ENCODE data around the gene ROR2.
"Not testable (repeated sequence)": the region's sequence is repeated elsewhere in the genome, so short reads cannot be mapped to it uniquely, and the experiment has no call there.

The ROR2 gene

GRCh38 chr9:91793371-91793770 lies 156.7 kb downstream of the ROR2 start:
- not testable (repeated sequence) for DNase-seq

GRCh38 chr9:91790917-91791316 lies 159.1 kb downstream of the ROR2 start:
- no peak for DNase-seq

DNA sequence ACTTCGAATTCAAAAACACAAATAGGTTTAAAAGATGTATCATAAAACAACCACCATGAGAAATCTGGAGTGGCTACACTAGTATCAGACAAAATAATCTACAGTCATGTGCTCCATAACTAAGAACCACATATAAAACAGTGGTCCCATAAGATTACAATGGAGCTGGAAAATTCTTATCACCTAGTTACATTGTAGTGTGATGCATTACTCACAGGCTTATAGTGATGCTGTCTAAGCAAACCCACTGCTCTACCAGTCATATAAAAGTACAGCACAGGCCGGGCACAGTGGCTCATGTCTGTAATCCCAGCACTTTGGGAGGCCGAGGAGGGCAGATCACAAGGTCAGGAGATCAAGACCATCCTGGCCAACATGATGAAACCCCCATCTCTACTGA lies 160.1 kb downstream of the ROR2 start:
- DNase-seq = no peak

DNA sequence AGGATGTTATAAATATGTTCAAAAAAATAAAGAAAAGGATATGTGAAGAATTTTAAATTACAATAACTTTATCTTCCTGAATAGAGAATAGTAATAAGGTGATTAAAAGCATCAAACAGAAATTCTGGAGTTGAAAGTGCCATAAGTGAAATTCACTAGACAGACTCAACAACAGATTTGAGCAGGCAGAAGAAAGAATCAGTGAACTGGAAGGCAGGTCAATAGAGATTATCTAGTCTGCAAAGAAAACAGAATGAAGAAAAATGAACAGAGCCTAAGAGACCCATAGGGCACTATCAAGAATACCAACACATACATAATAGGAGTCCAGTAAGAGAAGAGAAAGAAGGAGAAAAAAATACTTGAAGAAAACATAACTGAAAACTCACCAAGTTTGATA lies 162.1 kb downstream of the ROR2 start:
- DNase-seq = no peak

DNA sequence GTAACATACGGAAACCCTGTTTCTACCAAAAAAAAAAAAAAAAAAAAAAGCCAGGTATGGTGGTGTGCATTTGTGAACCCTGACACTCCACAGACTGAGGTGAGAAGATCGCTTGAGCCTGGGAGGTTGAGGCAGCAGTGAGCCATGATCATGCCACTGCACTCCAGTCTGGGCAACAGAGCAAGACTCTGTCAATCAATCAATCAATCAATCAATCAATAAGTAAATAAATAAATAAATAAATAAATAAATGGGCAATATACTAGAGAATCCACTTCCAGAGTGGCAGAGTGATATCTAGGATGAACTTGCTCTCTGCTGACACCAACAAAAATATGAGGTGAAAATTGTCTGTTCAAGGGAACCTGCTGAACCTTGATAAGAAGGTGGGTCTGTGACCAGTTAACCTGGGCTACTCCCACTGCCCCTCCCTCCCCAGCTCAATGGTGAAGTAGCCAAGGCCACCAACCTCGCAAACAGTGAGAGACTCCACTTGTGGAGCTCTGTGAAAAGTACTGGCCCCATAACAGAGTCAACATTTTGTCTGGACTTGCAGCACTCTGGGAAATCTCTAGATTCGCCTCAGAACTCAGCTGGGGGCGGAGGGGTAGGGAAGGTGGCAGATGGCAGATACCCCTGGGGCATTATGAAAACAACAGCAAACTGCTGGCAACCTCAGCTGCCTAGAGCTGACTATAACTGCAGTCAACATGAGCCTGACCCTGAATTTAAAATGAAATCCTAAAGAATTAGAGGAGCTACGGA lies 163.7 kb downstream of the ROR2 start:
- no peak for DNase-seq

GRCh38 chr9:91785447-91785842 lies 164.6 kb downstream of the ROR2 start:
- DNase-seq = no peak

GRCh38 chr9:91784673-91785446 lies 165.2 kb downstream of the ROR2 start:
- no peak for DNase-seq

- DNase-seq = no peak
These were observed 166.0 kb downstream of the ROR2 start for GRCh38 chr9:91783876-91784672.

DNA sequence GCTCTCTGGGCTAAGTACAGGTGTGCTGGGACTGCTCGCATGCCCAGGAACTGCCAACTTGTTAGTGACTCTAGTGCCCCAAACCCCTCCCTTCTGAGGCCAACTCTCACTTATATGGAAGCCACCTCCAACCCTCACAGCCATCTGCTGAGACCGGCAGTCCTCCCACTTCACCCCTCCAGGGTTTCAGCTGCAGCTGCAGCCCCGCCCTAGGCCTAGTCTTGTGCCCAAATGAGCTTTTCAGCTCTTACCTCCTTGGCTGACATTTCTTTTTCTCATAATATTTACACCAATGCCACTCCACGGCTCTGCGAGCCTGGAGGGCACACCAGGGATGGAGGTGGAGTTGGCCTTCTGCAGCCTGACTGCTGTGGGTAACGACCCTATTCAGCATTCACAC lies 166.6 kb downstream of the ROR2 start:
- DNase-seq = no peak

DNA sequence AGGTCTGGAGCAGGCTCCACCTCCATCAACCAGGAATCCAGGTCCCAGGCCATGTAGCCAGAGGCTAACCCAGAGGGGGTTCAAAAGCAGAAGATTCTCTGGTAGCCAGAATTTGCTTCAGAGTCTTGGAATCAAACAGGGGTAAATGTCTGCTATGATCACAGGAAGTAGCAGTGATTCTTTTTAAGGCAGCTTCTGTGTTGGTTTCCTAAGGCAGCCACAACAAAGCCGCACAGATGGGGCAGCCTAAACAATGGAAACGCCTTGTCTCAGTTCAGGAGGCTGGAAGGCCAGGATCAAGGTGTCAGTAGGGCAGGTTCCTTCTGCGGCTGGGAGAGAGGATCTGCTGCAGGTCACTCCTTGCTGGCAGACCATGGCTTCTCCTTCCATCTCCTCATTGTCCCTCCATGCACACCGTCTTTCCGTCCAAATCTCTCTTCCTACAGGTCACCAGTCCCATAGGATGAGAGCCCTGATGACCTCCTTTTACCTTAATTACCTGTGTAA lies 167.3 kb downstream of the ROR2 start:
- no peak for DNase-seq

GRCh38 chr9:91781906-91782305 lies 168.1 kb downstream of the ROR2 start:
- no peak for DNase-seq

- no peak for DNase-seq
These were observed 168.9 kb downstream of the ROR2 start for GRCh38 chr9:91781116-91781515.

- no peak for DNase-seq
These were observed 172.0 kb downstream of the ROR2 start for GRCh38 chr9:91778031-91778430.

GRCh38 chr9:91777292-91777830 lies 172.7 kb downstream of the ROR2 start:
- no peak for DNase-seq

DNA sequence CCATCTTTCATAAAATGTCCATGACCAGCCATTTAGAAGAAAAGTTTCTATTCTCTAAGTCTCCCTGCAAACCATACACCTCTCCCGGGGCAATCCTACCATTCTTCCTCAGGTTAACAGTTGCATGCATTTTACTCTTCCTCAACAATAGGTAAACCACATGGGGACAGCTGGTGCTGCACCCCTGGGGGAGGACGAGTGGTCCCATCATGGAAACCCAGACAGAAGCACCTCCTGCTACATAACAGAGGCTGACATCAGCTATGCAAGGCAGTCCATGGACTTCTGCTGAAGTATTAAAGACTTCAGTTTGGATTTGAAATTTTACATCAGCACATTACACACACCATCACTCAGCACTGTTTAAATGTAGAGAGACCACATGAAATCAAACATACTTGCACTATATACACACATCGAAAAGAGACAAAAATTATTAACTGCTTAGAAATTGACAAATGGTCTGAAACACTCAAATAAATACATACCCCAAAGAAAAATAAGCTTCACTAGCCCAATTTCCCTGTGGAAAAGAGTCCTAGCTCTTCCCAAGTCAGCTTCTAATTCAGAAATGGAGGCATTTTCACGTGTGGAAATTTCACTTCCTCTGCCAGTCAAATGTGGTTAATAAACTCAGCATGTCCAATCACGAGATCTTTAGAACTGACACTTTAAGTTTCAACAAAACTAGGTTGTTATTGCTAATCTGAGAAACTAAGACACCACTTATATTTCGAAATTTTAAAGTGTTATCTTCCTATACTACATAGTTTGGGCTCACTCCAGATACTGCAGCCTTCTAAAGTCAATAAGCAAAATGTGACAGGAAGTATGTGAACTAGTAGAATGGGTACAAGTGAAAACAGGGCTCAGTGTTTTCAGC lies 173.4 kb downstream of the ROR2 start:
- DNase-seq = no peak

DNA sequence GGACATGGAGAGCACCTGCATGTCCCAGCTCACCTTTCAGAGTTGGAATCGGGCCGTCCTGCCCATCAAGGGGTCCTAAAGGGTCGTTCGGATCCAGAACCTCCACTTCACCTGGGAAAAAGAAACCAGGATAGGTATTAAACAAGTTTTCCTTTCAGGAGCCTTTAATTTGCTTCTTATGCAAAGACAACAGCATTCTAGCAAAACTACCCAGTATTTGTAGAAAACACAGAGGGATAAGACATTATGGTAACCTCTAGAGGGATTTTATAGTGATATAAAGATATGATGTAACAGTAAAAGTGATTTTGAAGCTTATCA lies 174.4 kb downstream of the ROR2 start:
- DNase-seq = no peak

GRCh38 chr9:91775011-91775707 lies 174.9 kb downstream of the ROR2 start:
- DNase-seq = peak; percentile 28 to 36

GRCh38 chr9:91773156-91773555 lies 176.9 kb downstream of the ROR2 start:
- no peak for DNase-seq

DNA sequence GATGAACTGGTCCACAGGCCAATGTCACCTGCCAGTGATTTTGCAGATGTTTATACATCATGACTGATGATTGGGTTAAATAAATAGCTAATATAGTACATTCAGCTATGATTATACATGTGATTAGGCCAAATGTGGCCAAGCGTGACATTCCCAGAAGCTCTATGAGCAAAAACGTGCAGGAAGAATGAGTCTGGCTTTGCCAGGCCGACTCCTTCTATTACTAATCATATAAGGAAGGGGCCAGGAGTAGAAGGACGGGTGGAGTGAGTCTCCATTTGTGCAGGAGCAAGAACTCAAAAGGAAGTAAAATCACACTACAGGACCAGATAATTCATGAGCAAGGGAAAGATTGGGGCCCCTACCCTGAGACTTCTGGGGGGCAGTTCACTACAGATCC lies 178.2 kb downstream of the ROR2 start:
- DNase-seq = no peak

- DNase-seq = no peak
These were observed 179.0 kb downstream of the ROR2 start for GRCh38 chr9:91771027-91771426.

DNA sequence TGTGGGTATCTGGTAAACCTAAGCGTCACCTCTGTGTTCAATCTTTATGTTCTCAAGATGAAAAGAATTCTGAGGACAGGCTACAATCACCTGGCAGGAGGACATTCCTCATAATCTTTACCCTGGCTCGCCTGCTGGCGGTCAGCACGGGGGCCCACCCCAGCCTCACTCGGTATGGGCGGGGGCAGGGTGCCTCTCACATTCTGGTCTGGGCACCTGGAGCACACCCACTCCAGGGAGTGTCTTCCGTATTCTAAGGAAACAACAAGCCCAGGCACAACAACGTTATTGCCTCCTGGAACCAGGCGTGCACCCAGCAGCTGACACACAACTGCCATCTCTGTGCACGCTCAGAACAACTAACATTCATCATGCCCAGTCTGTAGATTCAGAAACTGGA lies 179.8 kb downstream of the ROR2 start:
- DNase-seq = no peak
